Activated CD4-positive, alpha-beta T cell treated with anti-CD3 and anti-CD28 coated beads, Interleukin-2, amount 50 U/mL, for 48 hours (primary cell): Measurements from ENCODE around the gene UQCC5.

Experiments
- DNase-seq, 2 experiments: peaks; one replicate each; pipeline ENCODE4 v3.0.0-alpha.2; 2020

The UQCC5 gene

DNA sequence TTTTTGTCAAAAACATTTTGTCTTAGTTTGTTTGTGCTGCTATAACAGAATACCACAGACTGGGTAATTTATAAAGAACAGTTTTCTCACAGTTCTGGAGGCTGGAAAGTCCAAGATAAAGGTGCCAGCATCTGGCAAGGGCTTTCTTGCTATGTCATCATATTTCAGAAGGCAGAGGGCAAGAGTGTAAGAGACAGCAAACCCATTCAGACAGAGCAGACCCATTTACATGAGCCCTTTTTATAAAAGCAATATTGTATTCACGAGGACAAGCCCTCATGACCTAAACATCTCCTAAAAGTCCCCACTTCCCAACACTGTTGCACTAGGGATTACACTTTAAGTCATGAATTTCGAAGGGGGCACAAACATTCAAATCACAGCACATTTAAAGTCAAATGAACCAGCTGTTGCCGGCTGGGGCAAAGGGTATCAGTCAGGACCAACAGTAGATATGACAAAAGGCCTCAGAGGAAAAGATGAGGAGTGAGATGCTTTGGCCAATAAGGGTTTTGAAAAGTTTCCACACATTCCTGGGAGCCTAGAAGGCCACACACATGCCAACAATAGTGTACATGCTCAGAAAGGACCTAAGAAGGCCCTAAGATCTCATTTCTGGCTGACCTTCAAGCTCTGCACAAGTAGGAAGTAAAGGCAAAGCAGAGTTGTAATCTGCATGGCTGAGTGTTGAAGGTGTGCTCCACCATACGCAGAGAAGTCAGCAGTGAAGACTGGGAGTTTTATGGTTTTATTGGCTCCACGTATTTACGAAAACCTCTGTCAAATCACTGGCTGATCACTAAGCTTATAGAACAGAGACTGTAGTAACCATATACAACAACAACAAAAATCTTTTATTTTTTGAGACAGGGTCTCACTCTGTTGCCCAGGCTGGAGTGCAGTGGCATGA is 37.9 kb downstream of the UQCC5 start:
- no peak for DNase-seq
